H9 (cell line): ENCODE measurements around the gene CCDC142. TPM values are rescaled to one million over a fixed set of nuclear protein-coding genes. Genes with fewer than 3 reads are reported as not detected.

Experiments used
- DNase-seq: peaks from one replicate; pipeline ENCODE4 v3.0.0-alpha.2; 2017
- H2AFZ ChIP-seq: one replicate; pipeline ENCODE4 v1.6.1; 2013; ENCODE audit warnings: mild to moderate bottlenecking, low read length, control low read depth, moderate library complexity
- H2AK5ac ChIP-seq: 2 replicates; pipeline ENCODE4 v1.6.1; 2013; ENCODE audit warnings: low read length, control low read depth, mixed read lengths; ENCODE audit not compliant: insufficient read length
- H2BK120ac ChIP-seq: one replicate; pipeline ENCODE4 v1.6.1; 2013; ENCODE audit warnings: low read depth, mild to moderate bottlenecking, low read length, control low read depth, inconsistent platforms; ENCODE audit not compliant: poor library complexity, severe bottlenecking
- H2BK12ac ChIP-seq: 2 replicates; pipeline ENCODE4 v1.6.1; 2013; ENCODE audit warnings: low read length, control low read depth, mixed read lengths, low read depth; ENCODE audit not compliant: insufficient read length
- H2BK15ac ChIP-seq: 2 replicates; pipeline ENCODE4 v1.6.1; 2013; ENCODE audit warnings: low read depth, low read length, control low read depth
- H2BK20ac ChIP-seq: one replicate; pipeline ENCODE4 v1.6.1; 2013; ENCODE audit warnings: low read depth, mild to moderate bottlenecking, low read length, control low read depth, inconsistent platforms; ENCODE audit not compliant: poor library complexity, severe bottlenecking
- H2BK5ac ChIP-seq: 2 replicates; pipeline ENCODE4 v1.6.1; 2013; ENCODE audit warnings: low read length, control low read depth, mixed read lengths; ENCODE audit not compliant: insufficient read length
- H3K14ac ChIP-seq: 2 replicates; pipeline ENCODE4 v1.6.1; 2013; ENCODE audit warnings: low read length, control low read depth; ENCODE audit not compliant: insufficient read depth
- H3K18ac ChIP-seq: 2 replicates; pipeline ENCODE4 v1.6.1; 2013; ENCODE audit warnings: low read depth, mild to moderate bottlenecking, mixed read lengths, low read length, control low read depth; ENCODE audit not compliant: insufficient read length
- H3K23ac ChIP-seq: 2 replicates; pipeline ENCODE4 v1.6.1; 2013; ENCODE audit warnings: low read length, control low read depth, mixed read lengths, low read depth; ENCODE audit not compliant: insufficient read length
- H3K23me2 ChIP-seq: 2 replicates; pipeline ENCODE4 v1.6.1; 2013; ENCODE audit warnings: low read depth, mild to moderate bottlenecking, mixed read lengths, low read length, control low read depth; ENCODE audit not compliant: insufficient read length, poor library complexity, severe bottlenecking
- H3K27ac ChIP-seq: 2 replicates; pipeline ENCODE4 v1.5.1; 2013; ENCODE audit warnings: low read length, control low read depth, mixed read lengths, low read depth; ENCODE audit not compliant: insufficient read length
- H3K27me3 ChIP-seq: 2 replicates; pipeline ENCODE4 v1.6.1; 2013; ENCODE audit warnings: low read length, control low read depth, inconsistent platforms; ENCODE audit not compliant: insufficient read depth
- H3K4ac ChIP-seq: 2 replicates; pipeline ENCODE4 v1.6.1; 2013; ENCODE audit warnings: low read depth, mild to moderate bottlenecking, control low read depth, inconsistent platforms, low read length, moderate library complexity
- H3K4me1 ChIP-seq: 2 replicates; pipeline ENCODE4 v1.6.1; 2013; ENCODE audit warnings: low read length, control low read depth, inconsistent platforms; ENCODE audit not compliant: insufficient read depth
- H3K4me2 ChIP-seq: 2 replicates; pipeline ENCODE4 v1.6.1; 2013; ENCODE audit warnings: low read length, control low read depth, mixed read lengths; ENCODE audit not compliant: insufficient read length, insufficient read depth
- H3K56ac ChIP-seq: 2 replicates; pipeline ENCODE4 v1.6.1; 2013; ENCODE audit warnings: low read depth, mild to moderate bottlenecking, mixed read lengths, low read length, control low read depth; ENCODE audit not compliant: insufficient read length
- H3K79me1 ChIP-seq: 2 replicates; pipeline ENCODE4 v1.6.1; 2013; ENCODE audit warnings: low read depth, mild to moderate bottlenecking, moderate library complexity, low read length, control low read depth, inconsistent platforms; ENCODE audit not compliant: insufficient read depth, poor library complexity, severe bottlenecking
- H3K79me2 ChIP-seq: 2 replicates; pipeline ENCODE4 v1.6.1; 2013; ENCODE audit warnings: low read length, control low read depth, inconsistent platforms; ENCODE audit not compliant: insufficient read depth
- H3K9ac ChIP-seq: 2 replicates; pipeline ENCODE4 v1.6.1; 2013; ENCODE audit warnings: low read length, control low read depth, mixed read lengths; ENCODE audit not compliant: insufficient read length; ENCODE audit errors: extremely low read depth
- H3K9me3 ChIP-seq: one replicate; pipeline ENCODE4 v1.6.1; 2013; ENCODE audit warnings: low read depth, low read length, inconsistent platforms; ENCODE audit not compliant: control insufficient read depth
- H3T11ph ChIP-seq: one replicate; pipeline ENCODE4 v1.6.1; 2013; ENCODE audit warnings: mild to moderate bottlenecking, low read length, control low read depth, inconsistent platforms
- H4K20me1 ChIP-seq: one replicate; pipeline ENCODE4 v1.6.1; 2013; ENCODE audit not compliant: control insufficient read depth, insufficient read length, insufficient read depth
- H4K5ac ChIP-seq: 2 replicates; pipeline ENCODE4 v1.6.1; 2013; ENCODE audit warnings: low read depth, mild to moderate bottlenecking, mixed read lengths, low read length, control low read depth; ENCODE audit not compliant: insufficient read length
- H4K8ac ChIP-seq: replicated peaks from 2 replicates; pipeline ENCODE4 v1.6.1; 2013; ENCODE audit warnings: low read length, control low read depth, mixed read lengths, low read depth; ENCODE audit not compliant: insufficient read length
- H4K91ac ChIP-seq: 2 replicates; pipeline ENCODE4 v1.6.1; 2013; ENCODE audit warnings: low read depth, mild to moderate bottlenecking, moderate library complexity, mixed read lengths, low read length, control low read depth; ENCODE audit not compliant: insufficient read length
- H3K27ac Mint-ChIP-seq, 3 experiments: 2 replicates in 2 of 3; 3 replicates in 1 of 3; pipeline ENCODE4 v1.8.0; 2020 to 2021; ENCODE audit warnings: mixed read lengths in 3 of 3, mild to moderate bottlenecking in 1 of 3, moderate library complexity in 1 of 3
- H3K27me3 Mint-ChIP-seq: 2 replicates; pipeline ENCODE4 v1.8.0; 2021; ENCODE audit warnings: low read depth, mild to moderate bottlenecking, moderate library complexity, mixed read lengths
- H3K36me3 Mint-ChIP-seq, 3 experiments: 2 replicates in 2 of 3; 3 replicates in 1 of 3; pipeline ENCODE4 v1.8.0; 2020 to 2021; ENCODE audit warnings: low read depth in 3 of 3, mixed read lengths in 3 of 3; ENCODE audit not compliant: insufficient read depth in 1 of 3
- H3K4me1 Mint-ChIP-seq, 2 experiments: 2 replicates each; pipeline ENCODE4 v1.8.0; 2020; ENCODE audit warnings: mixed read lengths in 2 of 2
- H3K4me3 Mint-ChIP-seq, 2 experiments: 2 replicates in 1 of 2; 3 replicates in 1 of 2; pipeline ENCODE4 v1.8.0; 2020 to 2021; ENCODE audit warnings: mild to moderate bottlenecking in 2 of 2, mixed read lengths in 2 of 2, moderate library complexity in 1 of 2
- H3K9me3 Mint-ChIP-seq, 2 experiments: 2 replicates in 1 of 2; 3 replicates in 1 of 2; pipeline ENCODE4 v1.8.0; 2020; ENCODE audit warnings: mild to moderate bottlenecking in 2 of 2, mixed read lengths in 2 of 2, moderate library complexity in 1 of 2
- CTCF ChIP-seq: fragments of 200-600 bp; sonication (generic); conservative IDR thresholded peaks from 3 replicates; pipeline ENCODE4 v1.8.0; 2021; ENCODE audit warnings: antibody characterized with exemption, mild to moderate bottlenecking
- WGBS: extraction: QIAGEN DNeasy Blood & Tissue Kit; methylation state at CpG from one replicate; pipeline ENCODE4 v1.1.7; 2013; ENCODE audit warnings: missing lambda C conversion rate, low lambda C conversion rate, mixed read lengths; ENCODE audit not compliant: insufficient read length; ENCODE audit errors: extremely low coverage; 5-methylcytosine and 5-hydroxymethylcytosine counted together
- total RNA-seq: library from RNA; stranded (reverse); gene quantifications from 2 replicates; pipeline ENCODE4 v1.2.1, GENCODE V29; 2021

Gene CCDC142
- total RNA-seq, 1 experiment from 2014 or later: 21.5 TPM

GRCh38 chr2:74427551-74427950 lies 55.2 kb downstream of the CCDC142 start:
- H3K14ac ChIP-seq: no peak overlapping the region
- H2BK12ac ChIP-seq: no peak overlapping the region
- Mint-ChIP-seq H3K9me3 (no peaks in the 10 kb centered on the region; a peak in 1 of 5 replicates), H3K27ac (peak overlapping the region in 1 of 3 experiments; percentile 37; a peak in 2 of 7 replicates), H3K36me3 (peaks cover 42 to 84% (median 83%) of the 10 kb centered on the region in 3 experiments), H3K4me1 (peaks cover 5 to 11% of the 10 kb centered on the region in 2 experiments), H3K4me3 (no peak overlapping the region; a peak in 1 of 5 replicates), H3K27me3 (peaks cover 7% of the 10 kb centered on the region)
- no peak overlapping the region for H3K56ac ChIP-seq
- no peak overlapping the region for H3K4me2 ChIP-seq
- H3K27me3 ChIP-seq: no peaks in the 10 kb centered on the region
- WGBS: no CpG with 5 or more reads among the region's 3 CpGs
- H3K23ac ChIP-seq: no peak overlapping the region
- no peak overlapping the region for H2BK5ac ChIP-seq
- no peak overlapping the region for H2BK120ac ChIP-seq
- no peaks in the 10 kb centered on the region for H3K79me2 ChIP-seq
- no peaks in the 10 kb centered on the region for H4K20me1 ChIP-seq
- no peak overlapping the region for H4K91ac ChIP-seq
- no peak overlapping the region for H2BK20ac ChIP-seq
- no peak for DNase-seq
- H3K4ac ChIP-seq: no peak overlapping the region
- no peak overlapping the region for H3K27ac ChIP-seq
- no peaks in the 10 kb centered on the region for H3K4me1 ChIP-seq
- H2BK15ac ChIP-seq: no peak overlapping the region
- H4K8ac ChIP-seq: no peak overlapping the region
- no peak for TF ChIP-seq CTCF
- H3K79me1 ChIP-seq: no peaks in the 10 kb centered on the region
- H3K9me3 ChIP-seq: no peaks in the 10 kb centered on the region
- H2AFZ ChIP-seq: no peak overlapping the region
- no peak overlapping the region for H4K5ac ChIP-seq
- no peak overlapping the region for H3K9ac ChIP-seq
- H3T11ph ChIP-seq: no peak overlapping the region
- H3K23me2 ChIP-seq: no peaks in the 10 kb centered on the region
- no peak overlapping the region for H2AK5ac ChIP-seq
- no peak overlapping the region for H3K18ac ChIP-seq
